Measurements from ENCODE around the gene ITGB1.
"Not testable (repeated sequence)": the region's sequence is repeated elsewhere in the genome, so short reads cannot be mapped to it uniquely, and the experiment has no call there.

ITGB1 gene

DNA sequence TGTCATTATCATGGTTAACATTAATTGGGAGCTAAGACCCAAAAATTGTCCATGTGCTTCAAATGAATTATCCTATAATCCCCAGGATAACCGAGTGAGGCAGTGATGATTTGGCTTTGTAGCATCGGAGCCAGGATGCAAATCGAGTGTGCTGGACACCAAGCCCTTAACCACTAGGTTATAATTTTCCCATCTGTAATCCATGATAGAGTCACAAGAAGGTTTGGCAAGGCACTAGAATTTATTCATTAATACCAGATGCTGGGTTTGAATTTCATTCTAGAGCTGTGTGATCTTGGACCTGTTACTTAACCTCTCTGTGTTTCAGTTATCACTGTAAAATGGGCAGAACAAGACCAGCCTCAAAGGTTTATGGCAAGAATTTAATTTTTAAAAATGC lies 21.0 kb upstream of the ITGB1 start:
- DNase-seq (ENCODE audit: low read depth) = peak; percentile 95
- TF ChIP-seq, protein P1, sequence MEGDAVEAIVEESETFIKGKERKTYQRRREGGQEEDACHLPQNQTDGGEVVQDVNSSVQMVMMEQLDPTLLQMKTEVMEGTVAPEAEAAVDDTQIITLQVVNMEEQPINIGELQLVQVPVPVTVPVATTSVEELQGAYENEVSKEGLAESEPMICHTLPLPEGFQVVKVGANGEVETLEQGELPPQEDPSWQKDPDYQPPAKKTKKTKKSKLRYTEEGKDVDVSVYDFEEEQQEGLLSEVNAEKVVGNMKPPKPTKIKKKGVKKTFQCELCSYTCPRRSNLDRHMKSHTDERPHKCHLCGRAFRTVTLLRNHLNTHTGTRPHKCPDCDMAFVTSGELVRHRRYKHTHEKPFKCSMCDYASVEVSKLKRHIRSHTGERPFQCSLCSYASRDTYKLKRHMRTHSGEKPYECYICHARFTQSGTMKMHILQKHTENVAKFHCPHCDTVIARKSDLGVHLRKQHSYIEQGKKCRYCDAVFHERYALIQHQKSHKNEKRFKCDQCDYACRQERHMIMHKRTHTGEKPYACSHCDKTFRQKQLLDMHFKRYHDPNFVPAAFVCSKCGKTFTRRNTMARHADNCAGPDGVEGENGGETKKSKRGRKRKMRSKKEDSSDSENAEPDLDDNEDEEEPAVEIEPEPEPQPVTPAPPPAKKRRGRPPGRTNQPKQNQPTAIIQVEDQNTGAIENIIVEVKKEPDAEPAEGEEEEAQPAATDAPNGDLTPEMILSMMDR (IDR thresholded peaks at IDR 0.05; ENCODE audit: control insufficient read depth, insufficient read depth, low read depth, low read length, missing control alignments) = no peak
- H3K4me3 ChIP-seq (ENCODE audit: control insufficient read depth, low read depth, low read length) = no peak overlapping the region

DNA sequence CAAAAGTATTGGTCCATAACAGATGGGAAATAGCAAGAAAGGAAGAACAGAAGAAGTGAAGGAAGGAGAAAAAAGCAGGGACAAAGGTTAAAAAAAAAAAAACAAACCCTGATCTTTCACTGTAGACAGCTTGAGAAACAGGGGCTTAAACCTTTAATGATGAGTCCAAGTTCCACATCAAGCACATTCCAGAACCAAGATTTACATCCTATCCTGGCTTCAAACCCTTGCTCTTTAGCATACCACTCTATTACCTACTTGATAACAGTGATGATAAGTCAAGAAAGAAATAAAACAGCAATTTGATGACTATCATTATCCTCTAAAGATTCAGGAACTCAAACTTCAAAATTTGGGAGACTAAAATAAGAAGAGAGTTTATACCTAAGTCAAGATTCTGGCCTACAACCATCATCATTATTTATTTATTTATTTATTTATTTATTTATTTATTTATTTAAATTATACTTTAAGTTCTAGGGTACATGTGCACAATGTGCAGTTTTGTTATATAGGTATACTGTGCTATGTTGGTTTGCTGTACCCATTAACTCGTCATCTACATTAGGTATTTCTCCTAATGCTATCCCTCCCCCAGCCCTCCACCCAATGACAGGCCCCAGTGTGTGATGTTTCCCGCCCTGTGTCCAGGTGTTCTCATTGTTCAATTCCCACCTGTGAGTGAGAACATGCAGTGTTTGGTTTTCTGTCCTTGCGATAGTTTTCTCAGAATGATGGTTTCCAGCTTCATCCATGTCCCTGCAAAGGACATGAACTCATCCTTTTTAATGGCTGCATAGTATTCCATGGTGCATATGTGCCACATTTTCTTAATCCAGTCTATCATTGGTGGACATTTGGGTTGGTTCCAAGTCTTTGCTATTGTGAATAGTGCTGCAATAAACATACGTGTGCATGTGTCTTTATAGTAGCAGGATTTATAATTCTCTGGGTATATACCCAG lies 20.1 kb upstream of the ITGB1 start:
- not testable (repeated sequence) for H3K4me3 ChIP-seq (ENCODE audit: control insufficient read depth, low read depth, low read length); DNase-seq (ENCODE audit: low read depth)

- DNase-seq (ENCODE audit: low read depth) = no peak
- TF ChIP-seq, protein P1 (IDR thresholded peaks at IDR 0.05; ENCODE audit: control insufficient read depth, insufficient read depth, low read depth, low read length, missing control alignments) = no peak
- H3K4me3 ChIP-seq (ENCODE audit: control insufficient read depth, low read depth, low read length) = no peak overlapping the region
Observed at GRCh38 chr10:32976338-32976737, 18.3 kb upstream of the ITGB1 start.

GRCh38 chr10:32972929-32973328 lies 14.9 kb upstream of the ITGB1 start:
- DNase-seq (ENCODE audit: low read depth) = no peak
- TF ChIP-seq, protein P1 (IDR thresholded peaks at IDR 0.05; ENCODE audit: control insufficient read depth, insufficient read depth, low read depth, low read length, missing control alignments) = no peak
- no peak overlapping the region for H3K4me3 ChIP-seq (ENCODE audit: control insufficient read depth, low read depth, low read length)

DNA sequence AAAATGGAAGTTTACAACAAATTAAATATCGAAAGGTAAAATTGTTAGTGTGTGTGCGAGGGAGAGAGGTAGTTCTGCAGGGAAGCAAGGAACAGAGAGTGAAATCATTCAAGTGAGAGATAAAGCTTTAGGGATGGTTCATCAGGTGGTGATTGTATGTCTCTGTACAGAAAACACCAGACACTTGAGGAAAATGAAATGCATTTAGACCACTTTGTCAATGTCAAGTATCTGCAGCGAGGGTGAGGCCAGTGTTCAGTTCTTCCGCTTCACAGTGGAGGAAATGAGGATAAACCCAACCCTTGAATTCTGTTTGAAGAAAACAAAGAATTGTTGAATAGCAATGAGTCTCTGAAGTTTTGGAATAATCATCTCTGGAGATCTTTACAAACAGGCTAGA lies 14.4 kb upstream of the ITGB1 start:
- no peak overlapping the region for H3K4me3 ChIP-seq (ENCODE audit: control insufficient read depth, low read depth, low read length)
- no peak for DNase-seq (ENCODE audit: low read depth)
- TF ChIP-seq, protein P1 (IDR thresholded peaks at IDR 0.05; ENCODE audit: control insufficient read depth, insufficient read depth, low read depth, low read length, missing control alignments) = no peak

DNA sequence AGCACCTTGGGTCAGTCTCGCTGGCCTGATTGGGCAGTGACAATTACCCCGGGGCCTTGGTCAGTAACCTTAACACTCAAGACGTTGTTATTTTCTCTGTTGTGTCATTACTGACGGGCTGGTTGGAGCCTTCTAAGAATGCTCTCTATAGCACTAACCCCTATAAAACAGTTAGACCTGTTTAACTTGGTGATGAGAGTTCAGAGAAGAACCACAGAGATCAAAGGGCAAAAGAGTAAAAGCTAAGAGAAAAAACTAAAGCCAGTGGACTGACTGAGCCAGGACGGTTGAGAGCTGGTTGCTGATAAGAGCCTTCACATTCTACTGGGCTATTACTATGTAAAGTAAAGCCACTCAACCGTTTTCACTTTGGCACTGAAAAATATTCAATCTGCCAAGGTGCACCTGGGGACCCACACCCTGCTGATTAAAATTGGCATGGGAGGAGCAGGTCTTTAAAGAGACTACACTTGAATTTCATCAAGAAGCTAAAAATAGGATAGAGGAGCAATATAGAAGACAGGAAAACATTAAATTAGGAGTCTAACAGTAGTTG lies 13.6 kb upstream of the ITGB1 start:
- DNase-seq (ENCODE audit: low read depth) = no peak
- H3K4me3 ChIP-seq (ENCODE audit: control insufficient read depth, low read depth, low read length) = no peak overlapping the region
- TF ChIP-seq, protein P1 (IDR thresholded peaks at IDR 0.05; ENCODE audit: control insufficient read depth, insufficient read depth, low read depth, low read length, missing control alignments) = no peak

- no peak overlapping the region for H3K4me3 ChIP-seq (ENCODE audit: control insufficient read depth, low read depth, low read length)
- DNase-seq (ENCODE audit: low read depth) = no peak
- TF ChIP-seq, protein P1 (IDR thresholded peaks at IDR 0.05; ENCODE audit: control insufficient read depth, insufficient read depth, low read depth, low read length, missing control alignments) = no peak
Observed at GRCh38 chr10:32970910-32971309, 12.9 kb upstream of the ITGB1 start.
